PC-3 (cell line): ENCODE data around the gene IL1RAPL1. TPM values are rescaled to one million over a fixed set of nuclear protein-coding genes. Genes with fewer than 3 reads are reported as not detected.

ENCODE experiments used
- ATAC-seq: fragments of 200-7000 bp; cut with Tn5 transposase; 2 replicates; pipeline ENCODE4 v1.9.1; 2020; ENCODE audit warnings: mild to moderate bottlenecking, moderate library complexity
- BruUV-seq: library from RNA; stranded (reverse); fragments of 400-500 nt; replicated peaks from 2 replicates; lab custom pipeline; 2021; lab: Mats Ljungman, UMichigan
- CTCF ChIA-PET: fragments of 300-600 bp; sonication (Branson Sonifier 250); formaldehyde crosslinking; loops from one replicate; lab custom pipeline; 2022; ENCODE audit warnings: antibody characterized with exemption; lab: Charles Lee
- POLR2A ChIA-PET: fragments of 300-600 bp; sonication (Branson Sonifier 250); formaldehyde crosslinking; loops from one replicate; lab custom pipeline; 2022; ENCODE audit warnings: antibody characterized with exemption; ENCODE audit not compliant: unreplicated experiment; lab: Charles Lee
- DNase-seq: peaks from one replicate; pipeline ENCODE4 v3.0.0-alpha.2; 2015
- H2AFZ ChIP-seq: fragments of 300-600 bp; sonication (generic); 2 replicates; pipeline ENCODE4 v1.6.0; 2016; ENCODE audit warnings: antibody characterized with exemption, low read length
- H3F3A ChIP-seq: fragments of 300-600 bp; sonication (generic); one replicate; pipeline ENCODE4 v1.6.0; 2017; ENCODE audit warnings: antibody characterized with exemption, low read length, control low read depth, mild to moderate bottlenecking; ENCODE audit not compliant: unreplicated experiment
- H3K27ac ChIP-seq: fragments of 300-600 bp; sonication (generic); 2 replicates; pipeline ENCODE4 v1.5.1; 2016; ENCODE audit warnings: mild to moderate bottlenecking, low read length
- H3K27me3 ChIP-seq: fragments of 300-600 bp; sonication (generic); 2 replicates; pipeline ENCODE4 v1.6.1; 2016; ENCODE audit warnings: low read length, mixed read lengths
- H3K36me3 ChIP-seq: fragments of 300-600 bp; sonication (generic); 2 replicates; pipeline ENCODE4 v1.6.1; 2016; ENCODE audit warnings: low read depth, mixed run types, low read length, mixed read lengths
- H3K4me1 ChIP-seq: fragments of 300-600 bp; sonication (generic); 2 replicates; pipeline ENCODE4 v1.5.1; 2016; ENCODE audit warnings: low read length; ENCODE audit not compliant: insufficient read depth
- H3K4me2 ChIP-seq: fragments of 300-600 bp; sonication (generic); 2 replicates; pipeline ENCODE4 v1.6.0; 2016; ENCODE audit warnings: low read length
- H3K4me3 ChIP-seq: fragments of 300-600 bp; sonication (generic); 2 replicates; pipeline ENCODE4 v1.5.1; 2016; ENCODE audit warnings: mild to moderate bottlenecking, low read length, mixed read lengths
- H3K79me2 ChIP-seq: fragments of 300-600 bp; sonication (generic); 2 replicates; pipeline ENCODE4 v1.6.1; 2017; ENCODE audit warnings: low read length, mixed read lengths
- H3K9ac ChIP-seq: fragments of 300-600 bp; sonication (generic); 2 replicates; pipeline ENCODE4 v1.6.0; 2016; ENCODE audit warnings: mild to moderate bottlenecking, low read length
- H3K9me2 ChIP-seq: fragments of 300-600 bp; sonication (generic); replicated peaks from 2 replicates; pipeline ENCODE4 v1.6.1; 2016; ENCODE audit warnings: mixed run types, low read length, mixed read lengths
- H3K9me3 ChIP-seq: fragments of 300-600 bp; sonication (generic); 2 replicates; pipeline ENCODE4 v1.6.1; 2016; ENCODE audit warnings: low read length, mixed read lengths
- H4K20me1 ChIP-seq: fragments of 300-600 bp; sonication (generic); 2 replicates; pipeline ENCODE4 v1.6.1; 2016; ENCODE audit warnings: low read length, mixed read lengths
- EZH2 ChIP-seq: fragments of 300-600 bp; sonication (generic); IDR thresholded peaks from one replicate; pipeline ENCODE4 v1.6.1; 2017; ENCODE audit warnings: antibody characterized with exemption, mild to moderate bottlenecking, low read length; ENCODE audit not compliant: unreplicated experiment
- EZH2phosphoT487 ChIP-seq: fragments of 300-600 bp; sonication (generic); IDR thresholded peaks from 2 replicates; pipeline ENCODE4 v1.6.1; 2018; ENCODE audit warnings: mild to moderate bottlenecking, antibody characterized with exemption, low read length, borderline replicate concordance
- intact Hi-C: fragments of 100-400 bp; cut with micrococcal nuclease; formaldehyde crosslinking; loops from 2 replicates; pipeline ENCODE4 v1.9.0; 2023
- total RNA-seq: library from RNA; depleted of rRNA; stranded (reverse); fragments of >200 nt; gene quantifications from 2 replicates; pipeline ENCODE4 v1.2.3, GENCODE V29; 2014
- TF ChIP-seq, protein P1 (sequence below): fragments of 300-600 bp; sonication (generic); conservative IDR thresholded peaks from 2 replicates; pipeline ENCODE4 v1.5.1; 2017; ENCODE audit warnings: antibody characterized with exemption, low read depth, mild to moderate bottlenecking, low read length

The IL1RAPL1 gene
- total RNA-seq, 1 experiment from 2014 or later, result 0.44 TPM

DNA sequence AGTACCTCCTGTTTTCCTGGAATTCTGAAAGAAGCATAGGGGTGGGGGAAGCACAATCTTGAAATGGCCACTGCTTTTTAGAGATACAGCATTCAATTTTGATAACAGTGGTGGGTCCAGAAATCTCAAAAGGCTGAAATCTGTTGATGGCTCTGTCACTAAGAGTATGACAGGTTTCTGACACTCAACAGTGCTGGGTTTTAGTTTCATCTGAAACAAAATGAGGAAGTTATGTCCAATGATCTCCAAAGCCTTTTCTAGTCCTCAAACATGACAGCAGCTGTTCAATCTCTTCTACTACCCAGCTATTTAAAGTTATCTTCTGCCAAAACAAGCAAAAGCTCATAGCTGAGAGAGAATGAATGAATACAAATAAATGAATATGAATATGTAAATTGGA, 110.5 kb downstream of the IL1RAPL1 start:
- Histone ChIP-seq H4K20me1 (no peaks in the 10 kb centered on the region), H3K36me3 (no peaks in the 10 kb centered on the region), H3K4me2 (no peak overlapping the region), H3K9ac (no peak overlapping the region), H3F3A (no peaks in the 10 kb centered on the region), H3K9me3 (no peaks in the 10 kb centered on the region), H3K27me3 (no peaks in the 10 kb centered on the region), H3K27ac (no peak overlapping the region), H3K4me3 (no peak overlapping the region), H3K79me2 (no peaks in the 10 kb centered on the region), H2AFZ (no peak overlapping the region), H3K4me1 (no peaks in the 10 kb centered on the region), H3K9me2 (no peaks in the 10 kb centered on the region)
- DNase-seq (no peak), ATAC-seq (no peak)
- ChIA-PET POLR2A (no interaction called here), CTCF (no interaction called here)
- no peak for TF ChIP-seq EZH2
- TF ChIP-seq EZH2phosphoT487, result no peak
- TF ChIP-seq, protein P1, sequence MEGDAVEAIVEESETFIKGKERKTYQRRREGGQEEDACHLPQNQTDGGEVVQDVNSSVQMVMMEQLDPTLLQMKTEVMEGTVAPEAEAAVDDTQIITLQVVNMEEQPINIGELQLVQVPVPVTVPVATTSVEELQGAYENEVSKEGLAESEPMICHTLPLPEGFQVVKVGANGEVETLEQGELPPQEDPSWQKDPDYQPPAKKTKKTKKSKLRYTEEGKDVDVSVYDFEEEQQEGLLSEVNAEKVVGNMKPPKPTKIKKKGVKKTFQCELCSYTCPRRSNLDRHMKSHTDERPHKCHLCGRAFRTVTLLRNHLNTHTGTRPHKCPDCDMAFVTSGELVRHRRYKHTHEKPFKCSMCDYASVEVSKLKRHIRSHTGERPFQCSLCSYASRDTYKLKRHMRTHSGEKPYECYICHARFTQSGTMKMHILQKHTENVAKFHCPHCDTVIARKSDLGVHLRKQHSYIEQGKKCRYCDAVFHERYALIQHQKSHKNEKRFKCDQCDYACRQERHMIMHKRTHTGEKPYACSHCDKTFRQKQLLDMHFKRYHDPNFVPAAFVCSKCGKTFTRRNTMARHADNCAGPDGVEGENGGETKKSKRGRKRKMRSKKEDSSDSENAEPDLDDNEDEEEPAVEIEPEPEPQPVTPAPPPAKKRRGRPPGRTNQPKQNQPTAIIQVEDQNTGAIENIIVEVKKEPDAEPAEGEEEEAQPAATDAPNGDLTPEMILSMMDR, result no peak
- intact Hi-C loops, result no loop called here
- BruUV-seq, result no TSS peak

DNA sequence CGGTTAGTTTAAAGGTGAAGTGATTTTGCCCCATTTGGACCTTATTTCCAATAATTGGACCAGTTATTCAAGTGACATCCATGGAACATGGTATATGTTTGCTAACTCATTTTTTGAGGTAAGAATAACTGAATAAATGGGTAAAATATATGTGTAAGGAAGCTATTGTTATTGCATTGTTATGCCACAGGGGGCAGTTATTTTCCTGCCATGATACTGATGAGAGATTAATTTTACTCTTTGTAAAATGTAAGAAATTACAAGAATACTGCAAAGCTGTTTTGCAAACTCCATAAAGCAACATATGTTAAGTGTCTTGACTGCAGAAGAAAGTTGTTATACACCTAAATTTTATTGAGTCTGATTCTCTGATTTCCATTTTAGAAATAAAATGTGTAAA, 114.0 kb downstream of the IL1RAPL1 start:
- Histone ChIP-seq H3K79me2 (no peaks in the 10 kb centered on the region), H3K9ac (no peak overlapping the region), H3K36me3 (no peaks in the 10 kb centered on the region), H3K4me1 (no peaks in the 10 kb centered on the region), H4K20me1 (no peaks in the 10 kb centered on the region), H3F3A (no peaks in the 10 kb centered on the region), H3K9me3 (no peaks in the 10 kb centered on the region), H3K27me3 (no peaks in the 10 kb centered on the region), H3K4me3 (no peak overlapping the region), H3K4me2 (no peak overlapping the region), H3K9me2 (no peaks in the 10 kb centered on the region), H2AFZ (no peak overlapping the region), H3K27ac (no peak overlapping the region)
- no peak for DNase-seq
- ChIA-PET CTCF (interaction anchor here (0.5 kb wide), 1 partner anchor 782 kb away, joined by 5 read pairs; no protein-coding TSS in a partner anchor), POLR2A (no interaction called here)
- no TSS peak for BruUV-seq
- intact Hi-C loops, result no loop called here
- no peak for TF ChIP-seq EZH2phosphoT487
- TF ChIP-seq, protein P1, result peak; percentile 53
- ATAC-seq, result no peak

GRCh38 chrX:28706964-28707363, 119.7 kb downstream of the IL1RAPL1 start:
- Histone ChIP-seq H3K4me1 (no peaks in the 10 kb centered on the region), H3K27ac (no peak overlapping the region), H3K9me2 (no peaks in the 10 kb centered on the region), H3K9me3 (no peaks in the 10 kb centered on the region), H3K9ac (no peak overlapping the region), H3K79me2 (no peaks in the 10 kb centered on the region), H3K36me3 (no peaks in the 10 kb centered on the region), H3K27me3 (no peaks in the 10 kb centered on the region), H3K4me3 (no peak overlapping the region), H2AFZ (no peak overlapping the region), H4K20me1 (no peaks in the 10 kb centered on the region), H3F3A (no peaks in the 10 kb centered on the region), H3K4me2 (no peak overlapping the region)
- no TSS peak for BruUV-seq
- intact Hi-C loops, result no loop called here
- TF ChIP-seq EZH2, result no peak
- no peak for TF ChIP-seq EZH2phosphoT487
- TF ChIP-seq, protein P1, result no peak
- ATAC-seq, result no peak
- no peak for DNase-seq
- POLR2A ChIA-PET, result no interaction called here
- CTCF ChIA-PET, result no interaction called here
